Sigmoid colon (tissue), 7 donors: ENCODE measurements around the gene ELFN1. TPM values are rescaled to one million over a fixed set of nuclear protein-coding genes. Genes with fewer than 3 reads are reported as not detected.

ENCODE experiments used
- DNase-seq: peaks from one replicate; pipeline ENCODE4 v3.0.0-alpha.2; 2019
- H3K27ac ChIP-seq, 4 donors: fragments of 200-600 bp; sonication (generic); one replicate each; pipeline ENCODE4 v1.5.1; 2016 to 2019; ENCODE audit warnings: mild to moderate bottlenecking in 1 of 4
- H3K27me3 ChIP-seq, 3 donors: fragments of 200-600 bp; sonication (generic); one replicate each; pipeline ENCODE4 v1.5.1; 2019; ENCODE audit warnings: mild to moderate bottlenecking in 1 of 3
- H3K36me3 ChIP-seq, 4 donors: fragments of 200-600 bp; sonication (generic); one replicate each; pipeline ENCODE4 v1.5.1; 2016 to 2019
- H3K4me1 ChIP-seq, 4 donors: fragments of 200-600 bp; sonication (generic); one replicate each; pipeline ENCODE4 v1.5.1; 2017 to 2019
- H3K4me3 ChIP-seq, 4 donors: fragments of 200-600 bp; sonication (generic); one replicate each; pipeline ENCODE4 v1.5.1; 2017 to 2019; ENCODE audit warnings: mild to moderate bottlenecking in 2 of 4, moderate library complexity in 1 of 4
- H3K9me3 ChIP-seq, 4 donors: fragments of 200-600 bp in 3 of 4; sonication (generic) in 3 of 4; one replicate each; pipeline versions ENCODE4 v1.5.1 to v1.6.1; 2013 to 2019
- EP300 ChIP-seq, 4 donors: sonication (generic); formaldehyde crosslinking; IDR thresholded peaks; one replicate each; pipeline ENCODE4 v1.6.1; 2017; ENCODE audit warnings: antibody characterized with exemption in 4 of 4
- POLR2A ChIP-seq, 2 donors: fragments of 450-650 bp; IDR thresholded peaks; one replicate each; pipeline ENCODE4 v1.6.1; 2016; ENCODE audit warnings: antibody characterized with exemption in 2 of 2, mild to moderate bottlenecking in 2 of 2, moderate library complexity in 2 of 2
- POLR2AphosphoS5 ChIP-seq, 4 donors: sonication (generic); formaldehyde crosslinking; IDR thresholded peaks; one replicate each; pipeline ENCODE4 v1.6.1; 2017; ENCODE audit warnings: antibody characterized with exemption in 4 of 4
- WGBS, 2 donors: extraction: QIAGEN DNeasy Blood & Tissue Kit; methylation state at CpG; one replicate each; pipeline ENCODE4 v1.1.7; 2013; 5-methylcytosine and 5-hydroxymethylcytosine counted together
- intact Hi-C: fragments of 100-400 bp; cut with DNase I; formaldehyde crosslinking; loops from one replicate; pipeline ENCODE4 v1.15.1; 2023
- polyA plus RNA-seq, 3 donors: library from polyadenylated mRNA; stranded (reverse); fragments of 200-250 nt; gene quantifications; one replicate each; pipeline ENCODE4 v1.2.3, GENCODE V29; 2013
- total RNA-seq, 4 donors: library from RNA; depleted of rRNA; stranded (reverse); fragments of >200 nt; gene quantifications; one replicate each; pipeline ENCODE4 v1.1.0, GENCODE V29; 2016
- TF ChIP-seq, protein P1 (sequence below), 4 experiments: fragments of 450-650 bp in 3 of 4; fragments of 200-600 bp in 1 of 4; IDR thresholded peaks; one replicate each; pipeline ENCODE4 v1.5.1; 2016 to 2019; ENCODE audit warnings: antibody characterized with exemption in 4 of 4, mild to moderate bottlenecking in 3 of 4, moderate library complexity in 2 of 4
- donor health status: healthy with polysubstance abuse.
- donor health status: Bipolar disorder and iron deficiency.
- donor health status: healthy.

ELFN1 gene
- total and polyA plus RNA-seq, 7 donors, result 0.33 to 0.83 (median 0.54) TPM; not detected in 2

DNA sequence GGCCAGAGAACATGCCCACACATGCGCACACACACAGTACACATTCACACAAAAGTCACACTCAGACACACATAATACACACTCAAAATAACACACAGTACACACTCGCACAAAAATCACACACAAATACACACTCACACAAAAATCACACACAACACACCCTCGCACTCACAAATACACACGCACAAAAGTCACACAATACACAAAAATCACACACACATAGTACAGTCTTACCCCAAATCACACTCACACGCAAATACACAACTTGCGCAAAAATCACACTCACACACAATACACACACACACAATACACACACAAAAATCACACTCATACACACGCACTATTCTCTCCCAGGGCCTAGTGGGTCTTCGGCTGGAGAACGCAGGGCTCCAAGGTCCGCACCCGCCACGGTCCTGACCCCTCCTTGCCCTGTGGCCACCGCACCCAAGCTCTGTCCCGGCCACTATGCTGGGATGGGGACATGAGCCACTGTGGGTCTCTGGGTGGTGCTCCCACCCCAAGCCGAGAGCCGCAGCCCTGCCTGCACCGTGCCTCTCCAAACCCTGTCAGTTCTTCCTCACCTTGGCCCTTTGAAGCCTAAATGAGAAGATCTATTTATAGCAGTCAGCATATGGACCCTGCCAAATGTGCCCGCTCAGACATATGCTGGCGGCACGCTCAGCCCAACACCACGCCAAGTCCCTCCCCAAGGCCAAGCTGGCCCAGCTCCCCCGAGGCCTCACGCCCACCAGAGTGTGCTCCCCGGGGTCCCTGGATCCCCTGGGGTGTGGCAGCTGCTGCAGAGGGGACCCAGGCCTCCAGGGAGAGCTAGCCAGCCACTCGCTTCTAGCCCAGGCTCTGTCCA is 55.9 kb downstream of the ELFN1 start:
- intact Hi-C loops, result no loop called here
- 53 to 80% methylated on average over 25 of the region's 25 CpGs for WGBS, 2 donors

DNA sequence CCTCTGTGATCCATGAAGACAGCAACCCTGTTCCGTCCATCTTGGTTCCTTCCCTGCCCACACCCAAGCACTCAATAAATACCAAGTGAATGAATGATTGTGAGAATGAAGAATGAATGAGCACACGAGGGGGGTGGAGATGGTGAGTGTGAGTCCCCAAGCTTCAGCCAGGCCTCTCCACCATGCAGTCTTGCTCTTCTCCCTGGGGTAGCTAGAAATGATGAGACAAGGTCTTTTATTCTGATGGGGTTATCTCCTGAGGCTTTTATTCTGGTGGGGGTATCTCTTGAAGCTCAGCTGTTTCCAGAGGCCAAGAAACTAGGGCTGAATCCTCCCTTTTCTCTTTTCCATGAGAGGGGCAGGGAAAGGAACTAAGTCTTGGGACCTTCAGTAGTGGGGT is 57.0 kb downstream of the ELFN1 start:
- Histone ChIP-seq H3K36me3 (no peaks in the 10 kb centered on the region), H3K9me3 (peaks cover 0 to 11% (median 8%) of the 10 kb centered on the region in 4 donors), H3K27ac (no peak overlapping the region), H3K4me3 (no peak overlapping the region), H3K27me3 (peaks cover 0 to 33% (median 7%) of the 10 kb centered on the region in 3 donors), H3K4me1 (peaks cover 0 to 11% (median 9%) of the 10 kb centered on the region in 4 donors)
- intact Hi-C loops, result no loop called here
- WGBS, 2 donors, result 87 to 89% methylated on average over 2 of the region's 2 CpGs
- DNase-seq, result no peak
- no peak for TF ChIP-seq POLR2AphosphoS5 (IDR thresholded peaks at IDR 0.05)
- no peak for TF ChIP-seq EP300 (IDR thresholded peaks at IDR 0.05)
- no peak for TF ChIP-seq POLR2A (IDR thresholded peaks at IDR 0.05)
- TF ChIP-seq, protein P1, sequence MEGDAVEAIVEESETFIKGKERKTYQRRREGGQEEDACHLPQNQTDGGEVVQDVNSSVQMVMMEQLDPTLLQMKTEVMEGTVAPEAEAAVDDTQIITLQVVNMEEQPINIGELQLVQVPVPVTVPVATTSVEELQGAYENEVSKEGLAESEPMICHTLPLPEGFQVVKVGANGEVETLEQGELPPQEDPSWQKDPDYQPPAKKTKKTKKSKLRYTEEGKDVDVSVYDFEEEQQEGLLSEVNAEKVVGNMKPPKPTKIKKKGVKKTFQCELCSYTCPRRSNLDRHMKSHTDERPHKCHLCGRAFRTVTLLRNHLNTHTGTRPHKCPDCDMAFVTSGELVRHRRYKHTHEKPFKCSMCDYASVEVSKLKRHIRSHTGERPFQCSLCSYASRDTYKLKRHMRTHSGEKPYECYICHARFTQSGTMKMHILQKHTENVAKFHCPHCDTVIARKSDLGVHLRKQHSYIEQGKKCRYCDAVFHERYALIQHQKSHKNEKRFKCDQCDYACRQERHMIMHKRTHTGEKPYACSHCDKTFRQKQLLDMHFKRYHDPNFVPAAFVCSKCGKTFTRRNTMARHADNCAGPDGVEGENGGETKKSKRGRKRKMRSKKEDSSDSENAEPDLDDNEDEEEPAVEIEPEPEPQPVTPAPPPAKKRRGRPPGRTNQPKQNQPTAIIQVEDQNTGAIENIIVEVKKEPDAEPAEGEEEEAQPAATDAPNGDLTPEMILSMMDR (IDR thresholded peaks at IDR 0.05), result no peak

More for the DNA sequence above, 55.9 kb downstream of the ELFN1 start:
- Histone ChIP-seq H3K4me1 (peaks cover 0 to 11% (median 9%) of the 10 kb centered on the region in 4 donors), H3K9me3 (peaks cover 0 to 11% (median 8%) of the 10 kb centered on the region in 4 donors), H3K27ac (no peak overlapping the region), H3K27me3 (peaks cover 0 to 33% (median 7%) of the 10 kb centered on the region in 3 donors), H3K36me3 (no peaks in the 10 kb centered on the region), H3K4me3 (no peak overlapping the region)
- DNase-seq, result no peak
- TF ChIP-seq POLR2AphosphoS5 (IDR thresholded peaks at IDR 0.05) (no peak), POLR2A (IDR thresholded peaks at IDR 0.05) (no peak), EP300 (IDR thresholded peaks at IDR 0.05) (no peak)
- TF ChIP-seq, protein P1 (IDR thresholded peaks at IDR 0.05), result no peak

DNA sequence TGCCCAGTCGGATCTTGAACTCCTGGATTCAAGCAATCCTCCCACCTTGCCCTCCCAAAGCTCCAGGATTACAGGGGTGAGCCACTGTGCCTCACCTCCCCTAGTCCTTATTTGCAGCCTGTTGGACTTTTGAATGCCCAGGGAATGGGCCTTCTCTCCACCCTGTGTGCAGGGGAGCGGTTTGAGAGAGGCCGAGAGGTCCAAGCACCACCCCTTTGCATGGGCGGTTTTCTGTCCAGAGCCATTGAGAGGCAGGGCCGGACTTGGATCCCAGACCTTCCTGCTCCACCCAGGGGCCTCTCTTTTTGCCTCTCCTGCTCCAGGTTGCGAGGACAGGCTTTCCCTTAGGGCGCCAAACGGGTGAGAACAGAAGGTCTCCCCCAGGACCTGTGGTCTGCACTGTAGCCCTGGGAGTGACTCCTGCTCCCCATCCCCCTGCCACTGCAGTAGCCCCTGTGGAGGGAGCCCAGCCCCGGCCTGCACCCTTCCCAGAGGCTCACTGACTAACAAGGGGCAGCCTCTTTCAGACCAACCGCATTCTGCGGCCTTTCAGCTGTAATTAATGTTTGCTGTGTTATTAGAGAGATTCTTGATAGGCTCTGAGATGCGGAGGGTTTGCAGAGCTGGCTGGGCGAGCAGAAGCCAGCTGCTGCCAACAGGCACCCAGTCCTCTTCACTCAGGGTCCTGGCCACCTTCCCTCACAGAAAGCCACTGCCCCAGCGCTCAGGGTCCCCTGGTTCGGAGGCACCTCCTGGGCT is 57.9 kb downstream of the ELFN1 start:
- DNase-seq, result no peak
- H3K9me3 ChIP-seq, result peaks cover 0 to 11% (median 8%) of the 10 kb centered on the region in 4 donors
- no peaks in the 10 kb centered on the region for H3K36me3 ChIP-seq
- intact Hi-C loops, result no loop called here
- WGBS, 2 donors, result 56 to 82% methylated on average over 15 of the region's 15 CpGs
- H3K27me3 ChIP-seq, result peaks cover 0 to 33% (median 7%) of the 10 kb centered on the region in 3 donors
- no peak overlapping the region for H3K27ac ChIP-seq
- peaks cover 0 to 11% (median 9%) of the 10 kb centered on the region in 4 donors for H3K4me1 ChIP-seq
- TF ChIP-seq, protein P1 (IDR thresholded peaks at IDR 0.05), result no peak
- TF ChIP-seq POLR2AphosphoS5 (IDR thresholded peaks at IDR 0.05), result no peak
- TF ChIP-seq EP300 (IDR thresholded peaks at IDR 0.05), result no peak
- TF ChIP-seq POLR2A (IDR thresholded peaks at IDR 0.05), result no peak
- H3K4me3 ChIP-seq, result no peak overlapping the region

DNA sequence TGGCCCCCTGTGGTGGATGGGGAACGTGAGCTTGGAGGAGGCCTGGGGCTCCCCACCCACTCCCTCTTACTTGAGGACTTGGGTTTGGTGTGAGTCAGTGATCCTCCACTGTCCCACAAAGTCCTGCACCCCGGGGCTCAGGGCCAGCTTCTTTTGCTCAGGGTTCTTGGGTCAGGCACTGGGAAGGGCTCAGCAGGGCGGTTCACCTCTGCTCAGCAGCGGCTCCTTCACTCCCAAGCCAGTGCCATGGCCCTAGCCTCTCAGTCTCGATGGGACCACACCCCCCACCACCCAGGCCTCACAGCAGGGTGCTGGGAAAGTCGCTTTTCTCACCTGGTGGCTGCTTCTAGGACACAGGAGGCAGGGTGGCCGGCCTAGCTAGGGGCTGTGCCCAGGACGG is 59.1 kb downstream of the ELFN1 start:
- H3K27me3 ChIP-seq, result peaks cover 0 to 29% (median 7%) of the 10 kb centered on the region in 3 donors
- no peaks in the 10 kb centered on the region for H3K36me3 ChIP-seq
- WGBS, 2 donors, result 82 to 92% methylated on average over 8 of the region's 8 CpGs
- H3K9me3 ChIP-seq, result peaks cover 0 to 11% (median 8%) of the 10 kb centered on the region in 4 donors
- no peak overlapping the region for H3K27ac ChIP-seq
- H3K4me3 ChIP-seq, result no peak overlapping the region
- intact Hi-C loops, result no loop called here
- no peak for TF ChIP-seq POLR2A (IDR thresholded peaks at IDR 0.05)
- TF ChIP-seq POLR2AphosphoS5 (IDR thresholded peaks at IDR 0.05), result no peak
- TF ChIP-seq, protein P1 (IDR thresholded peaks at IDR 0.05), result no peak
- TF ChIP-seq EP300 (IDR thresholded peaks at IDR 0.05), result no peak
- peaks cover 0 to 11% (median 9%) of the 10 kb centered on the region in 4 donors for H3K4me1 ChIP-seq
- no peak for DNase-seq
